LNCaP clone FGC (cell line): ENCODE measurements around the gene VAV2.

ENCODE experiments used
- DNase-seq: peaks from one replicate; pipeline ENCODE4 v3.0.0-alpha.2; 2011; ENCODE audit warnings: low read depth
- H3K4me3 ChIP-seq: 2 replicates; pipeline ENCODE4 v1.5.1; 2011; ENCODE audit warnings: mild to moderate bottlenecking, low read depth, low read length, control low read depth
- TF ChIP-seq, protein P1 (sequence below): IDR thresholded peaks from 2 replicates; pipeline ENCODE4 v1.5.1; 2012; ENCODE audit warnings: mild to moderate bottlenecking; ENCODE audit not compliant: control insufficient read depth, insufficient read depth; ENCODE audit errors: extremely low read depth

VAV2 gene

DNA sequence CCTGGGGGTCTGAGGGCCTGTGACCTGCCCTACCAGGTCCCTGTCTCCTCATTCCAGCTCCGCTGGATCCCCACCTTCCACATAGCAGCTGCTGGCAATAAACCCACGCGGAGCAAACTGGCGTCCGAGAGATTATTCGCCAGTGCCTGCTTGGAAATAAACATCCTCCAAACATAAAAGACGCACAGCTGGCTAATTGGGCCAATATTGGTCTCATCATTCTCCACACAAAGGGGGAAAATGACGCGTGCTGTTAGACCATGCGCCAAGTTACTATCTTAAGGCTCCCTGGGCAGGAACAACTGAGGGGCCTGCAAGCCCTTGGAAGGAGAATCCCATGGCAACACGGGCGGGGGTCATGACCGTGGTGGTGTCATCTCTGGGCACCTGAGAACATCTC is 180.7 kb downstream of the VAV2 start:
- no peak overlapping the region for H3K4me3 ChIP-seq
- no peak for DNase-seq
- TF ChIP-seq, protein P1, sequence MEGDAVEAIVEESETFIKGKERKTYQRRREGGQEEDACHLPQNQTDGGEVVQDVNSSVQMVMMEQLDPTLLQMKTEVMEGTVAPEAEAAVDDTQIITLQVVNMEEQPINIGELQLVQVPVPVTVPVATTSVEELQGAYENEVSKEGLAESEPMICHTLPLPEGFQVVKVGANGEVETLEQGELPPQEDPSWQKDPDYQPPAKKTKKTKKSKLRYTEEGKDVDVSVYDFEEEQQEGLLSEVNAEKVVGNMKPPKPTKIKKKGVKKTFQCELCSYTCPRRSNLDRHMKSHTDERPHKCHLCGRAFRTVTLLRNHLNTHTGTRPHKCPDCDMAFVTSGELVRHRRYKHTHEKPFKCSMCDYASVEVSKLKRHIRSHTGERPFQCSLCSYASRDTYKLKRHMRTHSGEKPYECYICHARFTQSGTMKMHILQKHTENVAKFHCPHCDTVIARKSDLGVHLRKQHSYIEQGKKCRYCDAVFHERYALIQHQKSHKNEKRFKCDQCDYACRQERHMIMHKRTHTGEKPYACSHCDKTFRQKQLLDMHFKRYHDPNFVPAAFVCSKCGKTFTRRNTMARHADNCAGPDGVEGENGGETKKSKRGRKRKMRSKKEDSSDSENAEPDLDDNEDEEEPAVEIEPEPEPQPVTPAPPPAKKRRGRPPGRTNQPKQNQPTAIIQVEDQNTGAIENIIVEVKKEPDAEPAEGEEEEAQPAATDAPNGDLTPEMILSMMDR: no peak

DNA sequence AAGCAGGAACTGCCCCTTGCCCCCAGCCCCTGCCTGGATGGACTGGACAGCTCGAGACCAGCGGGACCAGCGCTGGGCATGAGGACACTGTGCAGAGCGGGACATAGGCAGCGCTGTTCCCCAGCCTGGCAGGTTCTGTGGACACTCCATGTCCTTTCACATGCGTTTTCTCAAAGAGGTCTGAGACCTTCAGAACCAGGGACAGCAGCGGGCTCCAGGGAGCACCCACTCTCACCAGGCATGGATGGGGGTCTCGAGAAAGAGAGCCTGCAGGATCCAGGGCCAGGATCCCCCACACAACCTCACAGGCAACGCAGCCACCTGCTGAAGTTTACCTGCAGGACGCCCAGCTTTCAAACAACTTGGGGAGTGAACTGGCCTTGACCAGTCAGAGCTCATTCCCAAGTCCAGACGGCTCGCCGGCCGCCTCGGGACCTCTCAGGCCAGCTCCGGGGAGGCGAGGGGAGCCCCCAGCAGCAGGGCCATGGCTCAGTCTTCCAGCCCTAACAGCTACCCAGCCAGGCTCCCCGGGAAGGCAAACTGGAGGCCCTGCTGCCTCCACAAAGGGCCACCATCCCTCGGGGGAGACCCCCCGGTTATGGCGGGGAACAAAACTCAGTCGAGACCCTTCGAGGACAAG is 181.4 kb downstream of the VAV2 start:
- DNase-seq: no peak
- TF ChIP-seq, protein P1: no peak
- H3K4me3 ChIP-seq: no peak overlapping the region

DNA sequence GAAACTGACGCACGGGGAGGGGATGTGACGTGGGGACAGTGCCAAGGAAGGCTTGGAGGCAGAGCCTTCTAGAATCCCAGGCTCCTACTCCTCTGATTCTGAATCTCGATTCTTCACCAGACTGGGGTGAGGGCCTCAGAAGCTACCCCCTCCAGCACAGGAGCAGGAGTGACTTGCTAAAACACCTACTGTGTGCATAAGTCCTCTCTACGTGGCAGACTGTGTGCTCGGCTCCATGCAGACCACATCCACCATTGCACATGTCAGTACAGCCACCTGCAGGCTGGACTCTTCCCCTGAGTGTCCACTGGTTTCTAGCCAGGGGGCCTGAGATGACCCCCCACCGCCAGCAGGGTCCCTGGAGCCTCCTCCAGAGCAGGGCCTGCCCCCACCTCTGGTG is 182.8 kb downstream of the VAV2 start:
- TF ChIP-seq, protein P1: no peak
- no peak overlapping the region for H3K4me3 ChIP-seq
- no peak for DNase-seq

DNA sequence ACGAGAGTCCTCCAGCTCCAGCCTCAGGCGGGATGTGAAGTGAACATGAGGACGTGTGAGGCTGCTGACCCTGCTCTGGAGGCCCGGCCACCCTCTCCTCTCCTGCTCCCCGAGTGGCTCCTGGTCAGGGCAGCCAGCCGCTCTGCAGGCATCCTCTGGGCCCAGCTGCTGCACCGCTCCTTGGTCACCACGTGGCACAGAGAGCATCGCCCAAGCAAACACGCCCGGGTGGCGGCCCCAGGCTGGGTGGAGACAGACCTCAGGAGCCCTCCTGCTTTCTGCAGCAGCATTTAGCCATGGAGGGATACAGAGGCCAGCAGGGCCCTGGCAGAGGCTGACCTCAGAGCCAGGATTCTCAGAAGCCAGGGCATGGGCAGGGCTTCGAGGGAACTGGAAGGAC is 184.3 kb downstream of the VAV2 start:
- DNase-seq: no peak
- H3K4me3 ChIP-seq: no peak overlapping the region
- TF ChIP-seq, protein P1: no peak

DNA sequence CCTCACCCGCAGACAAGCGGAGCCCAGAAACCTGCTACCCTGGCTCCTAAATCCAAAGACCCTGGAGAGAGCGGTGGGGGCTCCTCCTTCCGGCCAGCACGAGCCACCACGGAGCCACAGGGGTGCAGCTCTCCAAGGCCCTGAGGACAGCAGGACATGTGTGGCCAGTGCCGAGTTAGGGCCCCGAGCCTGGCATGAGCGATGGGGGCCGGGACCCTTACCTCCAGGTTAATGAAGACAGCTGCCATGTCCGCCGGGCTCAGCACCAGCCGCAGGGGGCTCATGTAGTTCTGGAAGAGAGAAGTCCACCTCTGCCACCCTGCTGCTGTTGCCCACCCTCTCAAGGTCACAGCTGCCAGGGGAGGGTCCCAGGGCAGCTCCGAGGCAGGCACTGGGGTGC is 185.1 kb downstream of the VAV2 start:
- DNase-seq: no peak
- TF ChIP-seq, protein P1: no peak
- no peak overlapping the region for H3K4me3 ChIP-seq

DNA sequence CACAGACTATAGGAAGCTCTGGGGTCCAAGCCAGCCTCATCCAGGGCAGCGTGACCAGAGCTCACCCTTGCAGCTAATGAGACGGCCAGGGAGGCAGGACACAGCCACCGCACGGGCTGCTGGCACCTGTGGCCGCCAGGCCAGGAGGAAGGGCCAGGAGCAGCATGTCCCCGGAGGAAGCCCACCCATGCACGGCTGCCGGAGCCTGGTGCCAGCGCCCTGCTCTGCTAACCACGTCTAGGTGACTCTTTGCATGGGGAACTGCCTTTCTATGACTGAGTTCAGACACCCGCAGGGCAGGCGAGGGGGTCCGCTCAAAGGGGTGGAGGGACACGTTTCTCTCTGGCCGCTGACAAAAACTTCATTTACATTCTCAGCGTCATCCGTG is 185.5 kb downstream of the VAV2 start:
- no peak overlapping the region for H3K4me3 ChIP-seq
- TF ChIP-seq, protein P1: no peak
- no peak for DNase-seq
